Natural killer cell treated with Interleukin-12 subunit alpha and Interleukin-12 subunit beta and Interleukin-15 and Interleukin-18, amount 100 ng/mL, for 72 hours (primary cell): ENCODE measurements around the gene ULBP1. TPM values are rescaled to one million over a fixed set of nuclear protein-coding genes. Genes with fewer than 3 reads are reported as not detected.
"Not testable (repeated sequence)": the region's sequence is repeated elsewhere in the genome, so short reads cannot be mapped to it uniquely, and the experiment has no call there.

Experiments used
- ATAC-seq, 2 donors: fragments of 150-1000 bp; cut with Tn5 transposase in 1 of 2; sonication (Bioruptor Pico), chemical (Tn5 transposase) in 1 of 2; 2 replicates each; pipeline ENCODE4 v1.10.0; 2021
- DNase-seq: peaks from one replicate; pipeline ENCODE4 v3.0.0; 2022; ENCODE audit warnings: low spot score
- H3K27ac Mint-ChIP-seq, 2 donors: 1 replicate in 1 of 2; 2 replicates in 1 of 2; pipeline ENCODE4 v1.8.0; 2022; ENCODE audit warnings: mixed read lengths in 2 of 2, mild to moderate bottlenecking in 1 of 2, moderate library complexity in 1 of 2
- H3K27me3 Mint-ChIP-seq, 2 donors: 1 replicate in 1 of 2; 2 replicates in 1 of 2; pipeline ENCODE4 v1.8.0; 2022; ENCODE audit warnings: mixed read lengths in 2 of 2
- H3K36me3 Mint-ChIP-seq: one replicate; pipeline ENCODE4 v1.8.0; 2022; ENCODE audit warnings: mixed read lengths
- H3K4me1 Mint-ChIP-seq, 2 donors: 1 replicate in 1 of 2; 2 replicates in 1 of 2; pipeline ENCODE4 v1.8.0; 2022; ENCODE audit warnings: low read depth in 2 of 2, mixed read lengths in 2 of 2, mild to moderate bottlenecking in 1 of 2
- H3K4me3 Mint-ChIP-seq: one replicate; pipeline ENCODE4 v1.8.0; 2022; ENCODE audit warnings: mixed read lengths
- H3K9me3 Mint-ChIP-seq: 2 replicates; pipeline ENCODE4 v1.8.0; 2022; ENCODE audit warnings: mixed read lengths
- total RNA-seq, 2 donors: library from RNA; stranded (reverse); gene quantifications; one replicate each; pipeline ENCODE4 v1.2.3, GENCODE V29; 2022

ULBP1 gene
- total RNA-seq, 2 donors from 2014 or later = 0.31 to 1.5 TPM

DNA sequence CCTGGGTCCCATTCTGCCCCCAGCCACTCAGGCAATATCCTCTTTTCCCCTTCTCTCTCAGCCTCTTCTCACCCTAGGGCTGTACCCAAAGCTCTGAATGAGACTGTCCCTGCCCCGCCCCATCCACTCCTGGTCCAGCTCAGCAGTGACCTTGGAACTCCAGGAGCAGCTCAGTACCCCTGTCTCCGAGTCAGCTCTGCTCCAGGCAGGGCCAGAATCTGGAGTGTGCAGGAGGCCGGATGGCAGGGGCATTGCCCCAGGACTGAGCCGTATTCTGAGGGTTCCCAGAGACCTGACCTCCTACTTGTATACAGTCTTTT is 38.9 kb upstream of the ULBP1 start:
- Mint-ChIP-seq H3K36me3 (no peaks in the 10 kb centered on the region), H3K4me3 (no peak overlapping the region), H3K27me3 (peaks cover 78 to 94% of the 10 kb centered on the region in 2 donors), H3K9me3 (no peaks in the 10 kb centered on the region), H3K27ac (no peak overlapping the region), H3K4me1 (peaks cover 15 to 17% of the 10 kb centered on the region in 2 donors)
- DNase-seq = no peak
- ATAC-seq = peak in 1 of 2 donors; percentile 8

- peaks cover 78 to 94% of the 10 kb centered on the region in 2 donors for H3K27me3 Mint-ChIP-seq
- DNase-seq = no peak
- peaks cover 15 to 17% of the 10 kb centered on the region in 2 donors for H3K4me1 Mint-ChIP-seq
These were observed 38.3 kb upstream of the ULBP1 start for GRCh38 chr6:149925253-149925973.

GRCh38 chr6:149925974-149926777 is 37.6 kb upstream of the ULBP1 start:
- Mint-ChIP-seq H3K4me3 (no peak overlapping the region), H3K9me3 (no peaks in the 10 kb centered on the region), H3K27me3 (peaks cover 75 to 94% of the 10 kb centered on the region in 2 donors), H3K27ac (no peak overlapping the region), H3K36me3 (no peaks in the 10 kb centered on the region), H3K4me1 (peaks cover 15 to 17% of the 10 kb centered on the region in 2 donors)
- DNase-seq (no peak), ATAC-seq (peak; percentile 77 to 79)

More at GRCh38 chr6:149925253-149925973, 38.3 kb upstream of the ULBP1 start:
- Mint-ChIP-seq H3K36me3 (no peaks in the 10 kb centered on the region), H3K27ac (no peak overlapping the region), H3K4me3 (no peak overlapping the region), H3K9me3 (no peaks in the 10 kb centered on the region)
- ATAC-seq = no peak

- Mint-ChIP-seq H3K4me1 (peaks cover 14 to 15% of the 10 kb centered on the region in 2 donors), H3K27me3 (peaks cover 77 to 94% of the 10 kb centered on the region in 2 donors)
- H3K4me3 Mint-ChIP-seq, H3K9me3 Mint-ChIP-seq, ATAC-seq, H3K27ac Mint-ChIP-seq, H3K36me3 Mint-ChIP-seq, DNase-seq: not testable (repeated sequence)
These were observed 36.7 kb upstream of the ULBP1 start for GRCh38 chr6:149927025-149927424.

GRCh38 chr6:149929422-149929821 is 34.3 kb upstream of the ULBP1 start:
- Mint-ChIP-seq H3K27me3 (peaks cover 72 to 91% of the 10 kb centered on the region in 2 donors), H3K9me3 (no peaks in the 10 kb centered on the region), H3K4me3 (no peak overlapping the region), H3K36me3 (no peaks in the 10 kb centered on the region), H3K4me1 (peaks cover 5 to 9% of the 10 kb centered on the region in 2 donors), H3K27ac (no peak overlapping the region)
- no peak for ATAC-seq
- no peak for DNase-seq

DNA sequence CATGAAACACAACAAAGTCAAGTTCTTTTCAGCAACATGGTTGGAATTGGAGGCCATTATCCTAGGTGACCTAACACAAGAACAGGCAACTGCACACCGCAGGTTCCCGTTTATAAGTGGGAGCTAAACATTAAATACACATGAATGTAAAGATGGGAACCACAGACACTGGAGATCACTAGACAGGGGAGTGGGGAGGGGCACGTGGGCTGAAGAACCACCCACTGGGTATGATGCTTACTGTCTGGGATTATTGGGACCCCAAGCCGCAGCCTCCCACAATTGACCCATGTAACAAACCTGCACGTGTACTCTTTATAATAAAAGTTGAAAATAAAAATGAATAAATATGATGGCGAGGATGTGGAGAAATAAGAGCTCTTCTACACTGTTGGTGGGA is 32.2 kb upstream of the ULBP1 start:
- no peak overlapping the region for H3K4me3 Mint-ChIP-seq
- ATAC-seq = no peak
- no peaks in the 10 kb centered on the region for H3K36me3 Mint-ChIP-seq
- no peak overlapping the region for H3K27ac Mint-ChIP-seq
- peaks cover 71 to 92% of the 10 kb centered on the region in 2 donors for H3K27me3 Mint-ChIP-seq
- DNase-seq = no peak
- no peaks in the 10 kb centered on the region for H3K9me3 Mint-ChIP-seq
- H3K4me1 Mint-ChIP-seq = peaks cover 3 to 11% of the 10 kb centered on the region in 2 donors

DNA sequence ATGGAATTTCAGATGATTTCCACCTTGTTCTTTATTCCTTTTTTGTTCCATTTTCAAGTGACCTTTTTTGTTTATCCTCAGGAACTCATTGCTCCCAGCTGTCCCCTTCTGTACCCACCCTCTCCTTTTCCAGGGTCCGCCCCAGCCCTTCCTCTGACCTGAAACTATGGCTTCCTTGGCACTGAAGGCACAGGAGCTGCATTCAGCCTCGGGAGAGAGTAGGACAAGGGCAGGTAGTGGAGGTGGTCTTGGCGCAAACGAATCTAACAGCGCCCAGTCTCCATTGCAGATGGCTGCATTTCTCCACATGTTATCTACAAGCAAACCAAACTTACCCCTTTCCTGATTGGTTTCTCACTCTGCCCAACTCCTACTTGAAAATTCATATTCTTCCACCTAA is 30.7 kb upstream of the ULBP1 start:
- H3K4me1 Mint-ChIP-seq = peaks cover 3 to 10% of the 10 kb centered on the region in 2 donors
- peaks cover 73 to 93% of the 10 kb centered on the region in 2 donors for H3K27me3 Mint-ChIP-seq
- no peaks in the 10 kb centered on the region for H3K36me3 Mint-ChIP-seq
- no peak overlapping the region for H3K27ac Mint-ChIP-seq
- no peaks in the 10 kb centered on the region for H3K9me3 Mint-ChIP-seq
- no peak for ATAC-seq
- DNase-seq = no peak
- H3K4me3 Mint-ChIP-seq = no peak overlapping the region

DNA sequence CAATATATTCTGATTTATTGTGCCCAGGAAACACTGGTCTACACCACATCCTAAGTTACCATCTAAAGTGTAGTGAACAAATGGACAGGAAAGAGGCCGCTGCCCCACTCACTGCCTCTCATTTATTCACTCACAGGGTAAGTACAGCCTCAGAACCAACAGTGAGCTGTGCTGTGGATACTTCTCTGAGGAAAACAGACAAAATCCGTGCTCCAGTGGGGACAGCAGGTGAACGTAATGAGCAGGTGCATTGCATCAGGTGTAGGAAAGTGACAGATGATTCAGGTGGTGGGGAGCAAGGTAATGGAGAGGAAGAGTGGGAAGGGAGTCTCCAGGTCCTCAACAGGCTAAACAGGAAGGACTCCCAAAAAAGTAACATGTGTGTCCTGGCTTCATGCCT is 30.3 kb upstream of the ULBP1 start:
- H3K9me3 Mint-ChIP-seq = no peaks in the 10 kb centered on the region
- peaks cover 71 to 89% of the 10 kb centered on the region in 2 donors for H3K27me3 Mint-ChIP-seq
- H3K36me3 Mint-ChIP-seq = no peaks in the 10 kb centered on the region
- no peak overlapping the region for H3K4me3 Mint-ChIP-seq
- ATAC-seq = no peak
- peaks cover 3 to 10% of the 10 kb centered on the region in 2 donors for H3K4me1 Mint-ChIP-seq
- no peak overlapping the region for H3K27ac Mint-ChIP-seq
- no peak for DNase-seq

- no peak overlapping the region for H3K27ac Mint-ChIP-seq
These were observed 29.2 kb upstream of the ULBP1 start for GRCh38 chr6:149934249-149935156.

GRCh38 chr6:149935246-149935645 is 28.5 kb upstream of the ULBP1 start:
- Mint-ChIP-seq H3K4me3 (no peak overlapping the region), H3K27me3 (peaks cover 69 to 87% of the 10 kb centered on the region in 2 donors), H3K9me3 (no peaks in the 10 kb centered on the region), H3K36me3 (no peaks in the 10 kb centered on the region), H3K27ac (no peak overlapping the region), H3K4me1 (peaks cover 11 to 19% of the 10 kb centered on the region in 2 donors)
- no peak for DNase-seq
- no peak for ATAC-seq

More at GRCh38 chr6:149934249-149935156, 29.2 kb upstream of the ULBP1 start:
- DNase-seq (peak; percentile 78), ATAC-seq (peak; percentile 48 to 54)
- H3K9me3 Mint-ChIP-seq = no peaks in the 10 kb centered on the region
- H3K36me3 Mint-ChIP-seq = no peaks in the 10 kb centered on the region
- H3K4me1 Mint-ChIP-seq = peaks cover 10 to 18% of the 10 kb centered on the region in 2 donors
- H3K27me3 Mint-ChIP-seq = peaks cover 68 to 87% of the 10 kb centered on the region in 2 donors
- H3K4me3 Mint-ChIP-seq = no peak overlapping the region

GRCh38 chr6:149935668-149936067 is 28.1 kb upstream of the ULBP1 start:
- no peak for ATAC-seq
- H3K27me3 Mint-ChIP-seq = peaks cover 68 to 87% of the 10 kb centered on the region in 2 donors
- H3K36me3 Mint-ChIP-seq = no peaks in the 10 kb centered on the region
- no peak overlapping the region for H3K4me3 Mint-ChIP-seq
- peaks cover 14 to 19% of the 10 kb centered on the region in 2 donors for H3K4me1 Mint-ChIP-seq
- no peak for DNase-seq
- no peaks in the 10 kb centered on the region for H3K9me3 Mint-ChIP-seq
- no peak overlapping the region for H3K27ac Mint-ChIP-seq

- Mint-ChIP-seq H3K4me3 (no peak overlapping the region), H3K27me3 (peaks cover 63 to 77% of the 10 kb centered on the region in 2 donors), H3K4me1 (peaks cover 18 to 19% of the 10 kb centered on the region in 2 donors), H3K36me3 (no peaks in the 10 kb centered on the region), H3K27ac (no peak overlapping the region), H3K9me3 (no peaks in the 10 kb centered on the region)
- ATAC-seq (no peak), DNase-seq (no peak)
These were observed 27.0 kb upstream of the ULBP1 start for GRCh38 chr6:149936743-149937142.

- not testable (repeated sequence) for DNase-seq, H3K9me3 Mint-ChIP-seq, H3K27ac Mint-ChIP-seq, ATAC-seq, H3K36me3 Mint-ChIP-seq
- Mint-ChIP-seq H3K4me3 (peak overlapping the region; percentile 87), H3K27me3 (peaks cover 56 to 67% of the 10 kb centered on the region in 2 donors), H3K4me1 (peaks cover 22 to 23% of the 10 kb centered on the region in 2 donors)
These were observed 25.7 kb upstream of the ULBP1 start for GRCh38 chr6:149938013-149938570.
